ENCODE data around the gene CALN1.
A peak's percentile ranks its signal among the peaks of the same experiment; 100 is the strongest.
"Not testable (repeated sequence)": the region's sequence is repeated elsewhere in the genome, so short reads cannot be mapped to it uniquely, and the experiment has no call there.

Gene CALN1

DNA sequence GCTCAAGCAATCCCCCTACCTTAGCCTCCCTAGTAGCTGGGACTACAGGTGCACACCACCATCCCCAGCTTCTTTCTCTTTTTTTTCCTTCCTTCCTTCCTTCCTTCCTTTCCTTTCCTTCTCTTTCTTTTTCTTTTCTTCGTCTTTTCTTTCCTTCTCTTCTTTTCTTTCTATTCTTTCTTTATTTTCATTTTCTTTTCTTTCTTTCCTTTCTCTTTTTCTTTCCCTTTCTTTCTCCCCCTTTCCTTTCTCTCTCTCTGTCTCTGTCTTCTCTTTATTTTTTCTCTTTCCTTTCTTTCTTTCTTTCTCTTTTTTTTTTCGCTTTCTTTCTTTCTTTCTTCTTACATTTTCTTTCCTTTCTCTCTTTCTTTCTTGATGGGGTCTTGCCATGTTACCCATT is 658.9 kb downstream of the CALN1 start:
- no peak for DNase-seq (ENCODE audit: low read depth, low spot score)

DNA sequence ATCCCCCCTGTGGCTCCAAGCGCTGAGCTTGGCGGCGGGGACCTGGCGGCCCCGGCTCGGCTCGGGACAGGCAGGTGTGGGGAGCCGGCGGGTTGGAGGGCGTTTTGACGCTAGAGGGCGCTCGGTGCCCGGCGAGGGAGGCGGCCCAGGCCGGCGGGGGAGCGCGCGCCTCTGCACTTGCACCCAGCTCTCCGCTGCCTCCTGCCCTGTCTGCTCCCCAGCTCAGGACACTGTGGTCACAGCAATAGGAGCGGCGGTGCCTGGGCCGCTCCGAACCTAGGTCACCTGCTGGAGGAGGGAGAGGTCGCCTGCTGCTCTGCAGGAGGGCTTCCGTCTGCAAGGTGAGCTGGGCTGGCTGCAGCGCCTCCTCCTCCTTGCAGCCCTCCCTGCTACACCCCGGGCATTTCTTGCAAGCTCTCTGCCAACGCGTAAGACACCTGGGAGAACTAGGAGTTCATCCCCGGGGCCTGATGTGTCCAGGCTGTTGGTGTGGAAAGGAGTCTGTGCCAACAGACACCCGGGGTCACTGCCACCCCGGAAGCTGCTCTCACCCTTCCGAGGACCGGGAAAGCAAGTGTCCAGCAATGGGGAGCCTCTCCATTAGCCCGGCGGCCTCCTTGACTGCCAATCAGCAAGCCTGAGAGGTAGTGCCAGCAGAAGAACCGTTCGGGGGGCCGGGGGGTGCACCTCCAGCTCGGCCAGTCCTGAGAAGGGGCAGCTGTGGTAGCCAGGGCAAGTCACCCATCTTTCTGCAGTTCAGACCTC is 659.8 kb downstream of the CALN1 start:
- no peak for DNase-seq (ENCODE audit: low read depth, low spot score)

DNA sequence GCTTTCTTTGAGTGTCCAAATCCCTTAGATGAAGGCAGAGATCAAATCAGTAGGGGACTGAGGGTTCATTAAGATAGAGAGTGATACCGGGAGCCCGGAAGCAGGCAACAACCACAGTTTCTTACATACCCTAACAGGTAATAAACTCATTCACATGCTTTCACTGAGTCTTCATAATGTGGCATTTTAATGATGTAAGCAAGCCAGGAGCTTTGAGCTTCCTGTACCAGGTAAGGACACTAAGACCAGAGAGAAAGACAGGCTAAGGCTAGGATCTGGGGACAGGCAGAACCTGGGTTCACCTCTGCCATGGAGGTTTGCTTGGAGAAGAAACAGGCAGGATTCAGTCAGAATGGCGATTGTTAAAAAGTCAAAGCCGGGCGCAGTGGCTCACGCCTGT is 661.8 kb downstream of the CALN1 start:
- DNase-seq (ENCODE audit: low read depth, low spot score): no peak

DNA sequence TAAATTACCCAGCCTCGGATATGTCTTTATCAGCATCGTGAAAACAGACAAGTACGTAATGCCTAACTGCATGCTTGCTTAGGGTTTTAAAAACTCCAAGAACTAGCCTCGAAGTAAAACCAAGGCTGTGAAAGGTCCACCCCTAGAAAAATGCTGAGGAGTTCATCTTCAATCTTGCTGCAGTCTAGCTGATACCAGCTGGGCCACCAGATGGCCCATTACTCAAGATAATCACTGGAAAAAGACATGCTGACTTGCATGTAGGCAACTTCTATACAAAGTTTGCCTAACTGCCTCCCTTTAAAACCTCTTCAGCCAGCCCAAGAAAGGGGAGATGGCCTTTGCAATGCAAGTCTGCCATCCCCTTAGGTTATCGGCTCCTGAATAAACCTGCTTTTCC is 666.1 kb downstream of the CALN1 start:
- no peak for DNase-seq (ENCODE audit: low read depth, low spot score)

DNA sequence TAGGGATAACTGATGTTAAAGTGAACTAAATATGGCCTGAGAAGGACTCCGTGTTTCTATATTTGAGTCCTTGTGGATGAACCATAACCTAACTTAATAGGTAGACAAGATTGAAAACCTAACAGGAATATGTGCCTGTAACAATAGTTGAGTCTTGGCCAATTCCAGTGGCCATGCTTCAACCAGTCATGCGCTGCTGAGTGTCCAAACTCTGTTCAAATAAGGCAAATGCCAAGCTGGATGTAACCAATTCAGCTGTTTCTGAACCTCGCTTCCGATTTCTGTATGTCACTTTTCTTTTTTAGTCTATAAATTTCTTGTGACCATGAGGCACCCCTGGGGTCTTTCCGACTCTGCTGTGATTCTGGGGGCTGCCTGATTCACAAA is 672.0 kb downstream of the CALN1 start:
- no peak for DNase-seq (ENCODE audit: low read depth, low spot score)

DNA sequence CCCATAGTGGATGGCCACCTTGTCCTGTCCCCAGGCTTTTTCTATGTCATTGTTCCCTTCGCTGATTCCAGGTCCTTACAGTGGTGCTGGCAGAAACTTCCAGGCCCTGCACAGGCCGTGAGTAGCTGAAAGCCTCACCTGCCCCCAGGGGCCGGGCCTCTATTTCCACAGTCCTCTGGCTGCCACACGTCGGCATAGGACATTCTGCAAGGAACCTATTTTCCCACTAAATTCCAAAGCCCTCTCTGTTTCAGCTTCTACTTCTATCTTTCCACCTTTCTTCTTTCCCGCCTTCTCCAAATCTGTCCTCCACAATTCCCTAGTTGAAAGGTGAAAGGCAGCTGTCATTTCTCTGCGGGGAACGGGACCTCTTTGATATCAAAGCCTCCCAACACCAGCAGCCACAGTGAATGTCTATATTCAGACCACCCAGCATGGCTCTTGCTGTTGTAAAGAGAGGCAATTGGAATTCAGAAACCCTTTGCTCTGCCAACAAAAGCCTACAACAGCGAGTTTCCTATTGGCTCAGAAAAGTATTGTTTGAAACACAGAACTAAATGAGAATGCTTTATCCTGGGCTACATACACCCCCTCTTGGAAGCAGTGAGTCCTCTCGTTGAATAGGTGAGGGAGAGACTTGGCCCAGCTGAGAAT is 672.5 kb downstream of the CALN1 start:
- no peak for DNase-seq (ENCODE audit: low read depth, low spot score)

DNA sequence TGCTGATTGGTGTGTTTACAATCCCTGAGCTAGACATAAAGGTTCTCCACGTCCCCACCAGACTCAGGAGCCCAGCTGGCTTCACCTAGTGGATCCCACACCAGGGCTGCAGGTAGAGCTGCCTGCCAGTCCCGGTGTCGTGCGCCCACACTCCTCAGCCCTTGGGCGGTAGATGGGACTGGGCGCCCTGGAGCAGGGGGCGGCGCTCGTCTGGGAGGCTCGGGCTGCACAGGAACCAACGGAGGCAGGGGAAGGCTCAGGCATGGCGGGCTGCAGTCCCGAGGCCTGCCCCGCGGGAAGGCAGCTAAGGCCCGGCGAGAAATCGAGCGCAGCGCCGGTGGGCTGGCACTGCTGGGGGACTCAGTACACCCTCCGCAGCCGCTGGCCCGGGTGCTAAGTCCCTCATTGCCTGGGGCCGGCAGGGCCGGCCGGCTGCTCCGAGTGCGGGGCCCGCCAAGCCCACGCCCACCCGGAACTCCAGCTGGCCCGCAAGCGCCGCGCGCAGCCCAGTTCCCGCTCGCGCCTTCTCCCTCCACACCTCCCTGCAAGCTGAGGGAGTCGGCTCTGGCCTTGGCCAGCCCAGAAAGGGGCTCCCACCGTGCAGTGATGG is 674.1 kb downstream of the CALN1 start:
- DNase-seq (ENCODE audit: low read depth, low spot score): not testable (repeated sequence)

DNA sequence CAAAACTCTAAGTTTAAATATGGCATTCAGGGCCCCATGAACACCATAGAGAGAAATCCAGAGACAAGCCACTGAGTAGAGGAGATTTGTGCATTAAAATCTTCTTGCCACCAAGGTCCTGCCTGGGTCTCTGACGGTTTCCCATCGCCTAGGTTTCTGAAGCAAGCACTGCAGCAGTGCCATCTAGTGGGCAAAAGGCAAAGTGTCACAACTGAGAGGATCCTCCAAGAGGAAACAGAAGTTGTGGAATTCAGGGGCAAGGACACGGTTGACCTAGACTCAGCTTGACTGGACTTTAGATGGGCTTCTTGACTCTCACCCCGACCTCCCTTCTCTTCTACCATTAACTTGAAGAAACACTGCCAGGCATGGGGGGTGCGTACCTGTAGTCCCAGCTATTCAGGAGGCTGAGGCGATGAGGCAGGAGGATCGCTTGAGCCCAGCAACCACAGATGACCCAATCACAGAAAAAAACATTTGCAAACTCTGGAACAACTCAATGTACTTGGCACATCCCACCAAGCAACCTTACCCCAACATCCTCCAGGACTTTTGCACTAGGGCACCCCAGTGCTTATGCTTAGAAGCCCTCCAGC is 676.1 kb downstream of the CALN1 start:
- DNase-seq (ENCODE audit: low read depth, low spot score): no peak

DNA sequence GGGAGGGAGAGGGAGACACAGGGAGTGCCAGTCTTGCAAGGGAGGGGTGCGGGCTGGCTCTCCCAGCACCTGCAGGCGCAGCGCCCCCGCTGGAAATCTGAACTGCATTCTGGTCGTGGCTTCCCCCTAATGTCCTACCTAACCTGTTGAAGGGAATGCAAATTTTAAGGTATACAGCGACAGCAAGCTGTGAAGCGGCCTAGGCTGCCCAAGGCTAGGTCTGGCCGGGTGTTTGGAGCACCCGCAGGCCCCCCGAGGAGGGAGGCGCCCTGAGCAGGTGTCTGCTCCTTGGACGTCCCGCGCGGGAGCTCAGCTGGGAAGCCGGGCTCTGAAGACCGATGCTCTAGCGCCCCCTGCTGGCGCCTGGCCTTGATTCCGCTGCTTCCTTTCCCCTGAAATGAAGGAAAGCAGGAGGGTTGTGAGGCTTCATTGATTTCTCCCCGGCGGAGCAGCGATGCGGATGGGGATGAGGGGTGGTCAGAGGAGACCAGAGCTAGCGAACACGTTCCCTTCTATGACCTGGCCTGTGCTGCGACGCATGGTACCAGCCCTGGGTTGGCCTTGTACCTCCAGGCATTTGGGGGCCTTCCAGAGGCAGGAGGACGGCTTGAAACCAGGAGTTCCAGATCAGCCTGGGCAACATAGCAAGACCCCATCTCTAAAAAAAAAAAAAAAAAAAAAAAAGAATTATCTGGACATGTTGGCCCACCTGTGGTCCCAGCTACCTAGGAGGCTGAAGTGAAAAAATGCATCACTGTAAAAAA is 678.8 kb downstream of the CALN1 start:
- peak; percentile 21 for DNase-seq (ENCODE audit: low read depth, low spot score)

DNA sequence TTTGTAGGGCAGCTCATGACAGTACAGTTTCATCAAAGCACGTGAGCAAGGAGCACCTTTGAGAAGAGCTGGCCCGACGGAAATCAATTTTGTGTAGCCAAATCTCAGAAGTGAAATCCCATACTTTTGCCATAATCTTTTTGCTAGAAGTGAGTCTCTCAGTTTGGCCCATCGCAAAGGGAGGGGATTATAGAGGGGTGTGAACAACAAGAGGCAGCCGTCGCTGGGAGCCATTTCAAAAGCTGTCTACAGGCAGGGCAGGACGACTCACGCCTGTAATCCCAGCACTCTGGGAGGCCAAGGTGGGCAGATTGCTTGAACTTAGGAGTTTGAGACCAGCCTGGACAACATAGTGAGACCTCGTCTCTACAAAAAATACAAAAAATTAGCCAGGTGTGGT is 680.4 kb downstream of the CALN1 start:
- no peak for DNase-seq (ENCODE audit: low read depth, low spot score)

All from activated CD4-positive, CD25-positive, alpha-beta regulatory T cell treated with anti-CD3 and anti-CD28 coated beads, Interleukin-2, amount 50 U/mL, for 16 hours (primary cell).